Activated T-helper 2 cell treated with anti-CD3 and anti-CD28 coated beads, Interferon-gamma antibody, Interleukin-2, Interleukin-4, amounts not matched to agents 10 μg/mL and 5 μg/mL and 100 μg/mL, durations not matched to agents 14 hours and 24 hours and 36 hours (primary cell): ENCODE data around the gene TMEM126A. TPM values are rescaled to one million over a fixed set of nuclear protein-coding genes. Genes with fewer than 3 reads are reported as not detected.
"Not testable (repeated sequence)": the region's sequence is repeated elsewhere in the genome, so short reads cannot be mapped to it uniquely, and the experiment has no call there.

ENCODE experiments used
- DNase-seq: peaks from one replicate; pipeline ENCODE4 v3.0.0; 2021; ENCODE audit warnings: low spot score
- H3K27ac Mint-ChIP-seq: one replicate; pipeline ENCODE4 v1.8.0; 2021; ENCODE audit warnings: mixed read lengths
- H3K27me3 Mint-ChIP-seq: one replicate; pipeline ENCODE4 v1.8.0; 2021; ENCODE audit warnings: low read depth, mixed read lengths
- H3K36me3 Mint-ChIP-seq: one replicate; pipeline ENCODE4 v1.8.0; 2021; ENCODE audit warnings: low read depth, mixed read lengths
- H3K4me1 Mint-ChIP-seq: one replicate; pipeline ENCODE4 v1.8.0; 2021; ENCODE audit warnings: low read depth, mixed read lengths
- H3K4me3 Mint-ChIP-seq: one replicate; pipeline ENCODE4 v1.8.0; 2021; ENCODE audit warnings: low read depth, mild to moderate bottlenecking, moderate library complexity, mixed read lengths
- H3K9me3 Mint-ChIP-seq: one replicate; pipeline ENCODE4 v1.8.0; 2021; ENCODE audit warnings: mixed read lengths
- intact Hi-C: fragments of 100-400 bp; cut with micrococcal nuclease; formaldehyde crosslinking; loops from one replicate; pipeline ENCODE4 v1.15.1; 2023
- total RNA-seq: library from RNA; stranded (reverse); gene quantifications from 2 replicates; pipeline ENCODE4 v1.2.3, GENCODE V29; 2022

TMEM126A gene
- total RNA-seq, 1 donor from 2014 or later, result 49.3 TPM

DNA sequence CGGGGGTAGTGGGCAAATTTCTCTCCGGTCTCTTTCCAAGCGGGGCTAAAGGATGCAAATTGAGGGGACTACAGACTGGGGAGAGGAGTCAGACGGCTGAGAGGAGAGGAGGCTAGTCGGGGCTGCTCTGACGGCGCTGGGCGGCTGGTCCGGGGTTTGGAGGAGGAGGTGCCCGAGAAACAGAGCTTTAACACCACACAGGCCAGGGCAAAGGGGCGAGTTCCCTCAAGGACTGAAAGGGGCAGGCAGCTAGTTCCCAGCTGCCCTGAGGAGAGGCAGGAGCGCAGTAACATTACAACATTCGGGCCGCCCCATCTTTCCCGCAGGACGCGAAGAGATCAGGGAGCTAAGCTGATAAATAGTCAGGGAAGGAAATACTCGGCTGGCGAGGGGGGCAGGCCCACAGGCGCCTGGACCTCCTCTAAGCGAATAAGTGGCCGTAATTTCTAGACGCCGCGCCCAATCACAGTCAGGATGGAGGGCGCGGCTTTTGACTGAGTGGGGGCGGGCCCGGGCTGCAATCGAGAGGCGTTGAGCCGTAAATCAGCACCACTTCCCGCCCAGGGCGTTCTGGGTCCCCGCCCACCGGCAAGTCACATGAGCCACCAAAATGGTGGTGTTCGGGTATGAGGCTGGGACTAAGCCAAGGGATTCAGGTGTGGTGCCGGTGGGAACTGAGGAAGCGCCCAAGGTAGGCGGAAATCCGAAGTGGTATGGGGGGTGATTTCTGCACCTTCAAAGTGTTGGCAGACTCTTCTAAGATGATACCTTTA lies 19.6 kb upstream of the TMEM126A start, which contains the start of gene TMEM126B:
TMEM126B (plus strand) TSS at position 596 of the 773 bp plus-strand sequence; CDS start at position 611, 15 bp downstream.
- Mint-ChIP-seq H3K36me3 (peaks cover 24% of the 10 kb centered on the region), H3K9me3 (no peaks in the 10 kb centered on the region), H3K4me3 (peak within 1 kb of the TSS; percentile 89), H3K27me3 (peaks cover 2% of the 10 kb centered on the region), H3K4me1 (peaks cover 38% of the 10 kb centered on the region), H3K27ac (peak within 1 kb of the TSS; percentile 88)
- intact Hi-C loops, result loop anchor here (1.0 to 10.0 kb wide), 9 partner anchors 19 to 1177 kb away; partner anchors contain the start of genes HIKESHI, PICALM, PRSS23 and SYTL2
- DNase-seq, result peak; percentile 95

DNA sequence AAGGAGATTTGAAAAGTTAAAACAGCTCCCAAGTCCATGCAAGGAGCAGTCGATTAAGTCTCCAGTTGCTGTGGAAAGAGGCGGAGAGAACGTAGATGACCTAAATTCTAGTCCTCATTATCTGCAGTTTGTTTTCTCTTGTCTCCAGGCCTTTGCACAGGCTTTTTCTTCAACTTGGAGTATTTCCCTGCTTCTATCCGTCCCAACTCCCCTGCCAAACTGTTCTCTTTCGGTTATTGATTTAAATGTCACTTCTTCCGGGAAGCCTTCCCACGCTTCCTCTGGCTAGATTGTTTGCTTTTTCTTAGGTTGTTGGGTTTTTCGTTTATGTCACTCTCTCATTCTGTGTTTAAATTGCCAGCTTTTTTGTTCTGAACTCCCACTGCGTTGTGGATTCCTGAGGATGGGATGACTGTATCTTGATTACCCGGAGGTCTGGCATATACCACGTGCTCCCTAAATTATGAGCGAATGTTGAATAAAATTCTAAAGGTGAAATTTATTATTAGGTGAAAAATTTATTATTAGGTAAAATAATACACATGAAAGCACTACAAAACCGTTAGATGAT lies 18.9 kb upstream of the TMEM126A start:
- H3K27ac Mint-ChIP-seq, result peak overlapping the region; percentile 88
- no peak for DNase-seq
- intact Hi-C loops, result loop anchor here (1.0 to 10.0 kb wide), 9 partner anchors 18 to 1176 kb away; partner anchors contain the start of genes HIKESHI, PICALM, PRSS23 and SYTL2
- H3K36me3 Mint-ChIP-seq, result peaks cover 31% of the 10 kb centered on the region
- H3K27me3 Mint-ChIP-seq, result peaks cover 2% of the 10 kb centered on the region
- peak overlapping the region; percentile 89 for H3K4me3 Mint-ChIP-seq
- H3K9me3 Mint-ChIP-seq, result no peaks in the 10 kb centered on the region
- H3K4me1 Mint-ChIP-seq, result peaks cover 38% of the 10 kb centered on the region

GRCh38 chr11:85634747-85635146 lies 13.0 kb upstream of the TMEM126A start:
- Mint-ChIP-seq H3K36me3 (peaks cover 56% of the 10 kb centered on the region), H3K4me1 (peaks cover 4% of the 10 kb centered on the region), H3K4me3 (no peak overlapping the region), H3K9me3 (no peaks in the 10 kb centered on the region), H3K27me3 (no peaks in the 10 kb centered on the region), H3K27ac (no peak overlapping the region)
- intact Hi-C loops, result no loop called here
- DNase-seq, result no peak

DNA sequence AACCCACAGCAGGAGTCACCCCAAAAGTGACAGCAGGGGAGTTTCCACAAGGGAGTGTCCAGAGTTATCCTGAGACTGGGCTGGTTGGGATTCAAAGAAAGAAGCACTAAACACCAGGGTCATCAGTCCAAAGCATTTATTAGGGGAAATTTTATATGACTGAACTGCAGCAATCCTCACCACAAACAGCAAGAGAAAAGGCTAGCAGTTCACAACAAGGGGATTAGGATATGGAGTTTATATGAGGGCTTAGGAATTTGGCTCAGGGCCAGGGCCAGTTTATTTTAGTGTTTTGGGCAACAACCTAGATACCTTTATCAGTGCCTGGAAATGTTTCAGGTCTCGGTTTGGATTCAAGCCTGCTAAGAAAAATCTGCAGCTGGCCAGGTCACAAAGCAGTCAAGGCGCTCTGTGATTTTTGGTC lies 4.6 kb upstream of the TMEM126A start:
- H3K4me3 Mint-ChIP-seq, result no peak overlapping the region
- H3K27ac Mint-ChIP-seq, result no peak overlapping the region
- intact Hi-C loops, result no loop called here

DNA sequence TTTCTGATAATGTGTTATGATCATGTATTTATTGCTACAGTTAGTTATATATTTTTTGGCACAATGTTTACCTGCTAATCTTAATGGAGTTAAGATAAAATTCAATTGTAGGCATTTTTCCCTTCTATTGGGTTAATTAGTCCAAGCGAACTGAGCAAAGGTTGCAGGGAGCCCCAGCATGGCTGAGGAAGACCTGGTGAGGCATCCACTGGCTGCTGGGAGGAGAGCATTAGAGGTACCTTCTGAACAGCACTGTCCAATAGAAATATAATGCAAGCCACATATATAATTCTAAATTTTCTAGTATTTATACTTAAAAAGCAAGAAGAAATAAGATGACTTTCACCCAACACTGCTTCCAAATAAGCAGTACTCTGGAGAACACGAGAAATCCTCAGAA lies 689 bp upstream of the TMEM126A start:
- H3K4me3 Mint-ChIP-seq, result peak overlapping the region; percentile 95
- DNase-seq, result no peak
- peaks cover 14% of the 10 kb centered on the region for H3K36me3 Mint-ChIP-seq
- intact Hi-C loops, result loop anchor here (1.0 to 5.0 kb wide), 2 partner anchors 19 to 180 kb away; partner anchors contain the start of gene TMEM126B
- peak overlapping the region; percentile 92 for H3K27ac Mint-ChIP-seq
- H3K27me3 Mint-ChIP-seq, result peaks cover 20% of the 10 kb centered on the region
- H3K9me3 Mint-ChIP-seq, result no peaks in the 10 kb centered on the region
- H3K4me1 Mint-ChIP-seq, result peaks cover 16% of the 10 kb centered on the region

More for the DNA sequence above, 4.6 kb upstream of the TMEM126A start:
- H3K27me3 Mint-ChIP-seq, result peaks cover 29% of the 10 kb centered on the region
- peaks cover 5% of the 10 kb centered on the region for H3K4me1 Mint-ChIP-seq
- DNase-seq, result no peak
- H3K36me3 Mint-ChIP-seq, result peaks cover 6% of the 10 kb centered on the region
- no peaks in the 10 kb centered on the region for H3K9me3 Mint-ChIP-seq

DNA sequence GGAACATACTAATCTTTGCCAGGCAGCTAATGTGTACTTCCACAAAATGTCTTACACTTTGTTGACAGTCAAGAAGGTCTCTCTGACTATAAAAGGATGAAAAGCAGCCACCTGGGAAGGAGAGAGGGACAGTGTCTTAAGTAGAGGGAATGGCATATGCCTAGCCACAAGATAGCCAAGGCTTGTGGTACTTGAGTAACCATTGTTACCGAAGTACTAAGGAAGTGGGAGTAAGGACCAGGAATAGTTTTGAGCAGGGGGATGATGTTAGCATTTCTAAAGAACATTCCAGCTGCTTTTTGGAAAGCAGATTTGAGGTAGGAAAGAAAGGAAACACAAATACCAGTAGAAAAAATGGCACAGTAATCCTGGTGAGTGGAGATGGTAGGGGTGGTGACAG lies 3.4 kb downstream of the TMEM126A start:
- no peaks in the 10 kb centered on the region for H3K9me3 Mint-ChIP-seq
- intact Hi-C loops, result no loop called here
- H3K36me3 Mint-ChIP-seq, result peaks cover 37% of the 10 kb centered on the region
- H3K4me3 Mint-ChIP-seq, result no peak overlapping the region
- H3K27me3 Mint-ChIP-seq, result no peaks in the 10 kb centered on the region
- DNase-seq, result no peak
- peaks cover 30% of the 10 kb centered on the region for H3K4me1 Mint-ChIP-seq
- H3K27ac Mint-ChIP-seq, result no peak overlapping the region

GRCh38 chr11:85652786-85653447 lies 5.2 kb downstream of the TMEM126A start:
- Mint-ChIP-seq H3K27ac (peak overlapping the region; percentile 58), H3K4me1 (peaks cover 25% of the 10 kb centered on the region), H3K9me3 (no peaks in the 10 kb centered on the region), H3K36me3 (peaks cover 49% of the 10 kb centered on the region), H3K4me3 (no peak overlapping the region), H3K27me3 (no peaks in the 10 kb centered on the region)
- no peak for DNase-seq
- intact Hi-C loops, result no loop called here

DNA sequence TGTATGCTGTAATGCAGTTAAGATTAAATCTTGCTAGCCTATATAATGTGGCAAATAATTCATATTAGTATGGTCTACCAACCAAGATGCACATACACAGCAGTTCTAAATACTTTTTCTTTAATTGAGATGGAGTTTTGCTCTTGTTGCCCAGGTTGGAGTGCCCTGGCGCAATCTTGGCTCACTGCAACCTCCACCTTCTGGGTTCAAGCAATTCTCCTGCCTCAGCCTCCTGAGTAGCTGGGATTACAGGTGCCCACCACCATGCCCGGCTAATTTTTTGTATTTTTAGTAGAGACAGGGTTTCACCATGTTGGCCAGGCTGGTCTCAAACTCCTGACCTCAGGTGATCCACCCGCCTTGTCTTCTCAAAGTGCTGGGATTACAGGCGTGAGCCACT lies 6.6 kb downstream of the TMEM126A start:
- DNase-seq, intact Hi-C loops, H3K27ac Mint-ChIP-seq, H3K4me3 Mint-ChIP-seq, H3K9me3 Mint-ChIP-seq, H3K27me3 Mint-ChIP-seq: not testable (repeated sequence)
- H3K4me1 Mint-ChIP-seq, result peaks cover 29% of the 10 kb centered on the region
- peaks cover 62% of the 10 kb centered on the region for H3K36me3 Mint-ChIP-seq

DNA sequence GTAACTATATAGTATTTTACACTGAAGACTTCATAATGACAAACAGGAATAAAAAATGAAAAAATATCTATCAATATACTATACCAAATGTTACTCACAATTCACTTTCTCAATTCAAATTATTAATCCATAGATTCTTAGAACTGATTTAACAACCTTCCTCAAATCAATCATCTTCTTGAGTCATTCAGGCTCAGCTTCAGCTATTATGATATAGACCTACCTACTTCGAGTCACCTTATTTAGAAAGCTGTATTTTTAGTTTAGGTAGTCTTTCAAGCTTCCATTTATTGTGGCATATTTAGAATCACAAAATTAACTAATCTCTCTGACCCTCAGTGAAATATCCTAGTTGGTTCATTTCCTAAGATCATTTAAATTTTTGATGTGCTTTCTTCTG lies 9.0 kb downstream of the TMEM126A start:
- Mint-ChIP-seq H3K4me1 (peaks cover 43% of the 10 kb centered on the region), H3K27me3 (no peaks in the 10 kb centered on the region), H3K36me3 (peaks cover 73% of the 10 kb centered on the region), H3K27ac (no peak overlapping the region), H3K4me3 (no peak overlapping the region), H3K9me3 (no peaks in the 10 kb centered on the region)
- intact Hi-C loops, result no loop called here
- no peak for DNase-seq

GRCh38 chr11:85658180-85658579 lies 10.4 kb downstream of the TMEM126A start:
- H3K4me1 Mint-ChIP-seq, result peaks cover 41% of the 10 kb centered on the region

DNA sequence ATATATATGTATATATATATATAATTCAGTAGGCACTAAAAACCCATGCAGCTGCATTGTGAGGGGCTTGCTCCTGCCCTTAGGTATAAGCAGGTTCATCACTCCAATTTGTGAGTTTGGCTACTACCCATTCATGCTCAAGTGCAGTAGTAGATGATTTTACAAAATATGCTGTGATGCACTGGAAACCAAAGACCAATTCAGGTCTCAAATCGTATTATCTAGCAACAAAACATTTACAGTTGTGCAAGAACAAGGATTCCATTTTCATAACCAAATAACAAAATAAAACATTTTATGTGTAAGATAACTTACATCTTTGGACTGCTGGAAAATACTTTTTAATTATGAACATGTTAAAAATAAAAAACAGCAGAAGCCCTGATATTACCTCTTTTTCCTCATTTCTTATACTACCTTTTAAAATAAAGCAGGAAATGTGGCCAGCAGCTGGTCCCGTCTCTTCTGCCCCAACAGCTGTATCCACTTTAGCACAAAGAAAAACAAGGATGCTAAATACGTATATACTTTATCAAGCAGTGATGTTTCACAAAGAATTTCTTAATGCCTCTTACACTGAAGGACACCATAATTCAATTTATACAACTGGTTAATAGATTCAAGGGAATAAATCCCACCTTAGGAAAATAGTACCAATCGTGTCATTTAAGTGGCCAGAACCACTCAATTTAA lies 14.4 kb downstream of the TMEM126A start:
- DNase-seq, result no peak
- intact Hi-C loops, result loop anchor here (5.0 kb wide), 2 partner anchors 70 to 405 kb away; partner anchors contain the start of gene PICALM
- Mint-ChIP-seq H3K4me3 (peak overlapping the region; percentile 67), H3K9me3 (no peaks in the 10 kb centered on the region), H3K27me3 (no peaks in the 10 kb centered on the region), H3K36me3 (peaks cover 59% of the 10 kb centered on the region), H3K27ac (no peak overlapping the region), H3K4me1 (peaks cover 45% of the 10 kb centered on the region)

More at GRCh38 chr11:85658180-85658579, 10.4 kb downstream of the TMEM126A start:
- intact Hi-C loops, result no loop called here
- Mint-ChIP-seq H3K9me3 (no peaks in the 10 kb centered on the region), H3K36me3 (peaks cover 72% of the 10 kb centered on the region), H3K27ac (no peak overlapping the region), H3K4me3 (no peak overlapping the region), H3K27me3 (no peaks in the 10 kb centered on the region)
- DNase-seq, result no peak

- Mint-ChIP-seq H3K27ac (peak overlapping the region; percentile 96), H3K27me3 (no peaks in the 10 kb centered on the region), H3K4me1 (peaks cover 44% of the 10 kb centered on the region), H3K36me3 (peaks cover 53% of the 10 kb centered on the region), H3K9me3 (no peaks in the 10 kb centered on the region), H3K4me3 (peak overlapping the region; percentile 99)
- intact Hi-C loops, result loop anchor here (1.0 to 5.0 kb wide), 3 partner anchors 15 to 404 kb away; partner anchors contain the start of gene PICALM
- no peak for DNase-seq
Measured at GRCh38 chr11:85663080-85663752, 15.4 kb downstream of the TMEM126A start.
